ENCODE measurements around the gene SMIM38.

The SMIM38 gene

DNA sequence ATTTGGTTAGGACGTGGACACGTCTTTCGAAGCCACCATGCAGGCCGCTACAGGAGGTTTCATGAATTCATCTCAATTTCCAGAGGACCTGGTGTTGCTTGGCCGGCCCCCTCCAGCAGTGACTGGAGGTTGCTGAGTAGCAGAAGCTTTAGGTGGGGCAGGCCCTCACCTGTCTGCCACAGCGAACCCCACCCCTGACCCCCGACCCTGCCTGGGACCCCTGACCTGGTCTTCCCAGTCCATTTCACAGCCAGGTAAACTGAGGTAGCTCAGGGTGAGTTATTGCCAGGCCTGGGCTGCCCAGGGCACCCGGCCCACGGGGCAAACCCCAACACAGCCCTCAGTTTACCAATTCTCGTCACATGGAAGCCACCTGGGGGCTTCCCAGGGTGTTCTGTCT is 39.1 kb upstream of the SMIM38 start:
- Histone ChIP-seq H3K27me3 (ENCODE audit: insufficient read depth, low read length, poor library complexity) (no peaks in the 10 kb centered on the region), H2AFZ (ENCODE audit: low read depth, low read length) (no peak overlapping the region), H3K9ac (ENCODE audit: low read depth, low read length) (no peak overlapping the region), H3K9me3 (ENCODE audit: insufficient read depth, low read length, severe bottlenecking) (no peaks in the 10 kb centered on the region), H4K20me1 (ENCODE audit: insufficient read depth, low read length) (peaks cover 9% of the 10 kb centered on the region), H3K36me3 (ENCODE audit: insufficient read depth, low read length) (no peaks in the 10 kb centered on the region), H3K4me1 (ENCODE audit: insufficient read depth, low read length) (no peaks in the 10 kb centered on the region), H3K4me3 (ENCODE audit: low read depth in 1 of 2, low read length in 2 of 2) (no peak overlapping the region), H3K4me2 (ENCODE audit: insufficient read depth, low read length) (no peak overlapping the region), H3K79me2 (ENCODE audit: insufficient read depth, low read length) (no peaks in the 10 kb centered on the region), H3K27ac (ENCODE audit: low read length) (no peak overlapping the region)
- no peak for DNase-seq
- ATAC-seq (ENCODE audit: insufficient read depth, low read depth): no peak
- no peak for TF ChIP-seq CTCF (IDR thresholded peaks at IDR 0.05; ENCODE audit: borderline replicate concordance, extremely low read depth, low read length, poor library complexity, severe bottlenecking)
- TF ChIP-seq EZH2 (IDR thresholded peaks at IDR 0.05; ENCODE audit: borderline replicate concordance, low read depth, low read length, severe bottlenecking): no peak

- DNase-seq (no peak), ATAC-seq (ENCODE audit: insufficient read depth, low read depth) (no peak)
- H3K9ac ChIP-seq (ENCODE audit: low read depth, low read length): no peak overlapping the region
- no peak overlapping the region for H2AFZ ChIP-seq (ENCODE audit: low read depth, low read length)
- peaks cover 9% of the 10 kb centered on the region; the same call in 1 of the 2 replicates for H4K20me1 ChIP-seq (ENCODE audit: insufficient read depth, low read length)
- H3K27me3 ChIP-seq (ENCODE audit: insufficient read depth, low read length, poor library complexity): no peaks in the 10 kb centered on the region
- no peaks in the 10 kb centered on the region for H3K9me3 ChIP-seq (ENCODE audit: insufficient read depth, low read length, severe bottlenecking)
- H3K27ac ChIP-seq (ENCODE audit: low read length): no peak overlapping the region
- H3K79me2 ChIP-seq (ENCODE audit: insufficient read depth, low read length): no peaks in the 10 kb centered on the region
- no peak overlapping the region for H3K4me3 ChIP-seq (ENCODE audit: low read depth in 1 of 2, low read length in 2 of 2)
- H3K36me3 ChIP-seq (ENCODE audit: insufficient read depth, low read length): no peaks in the 10 kb centered on the region
- no peak overlapping the region for H3K4me2 ChIP-seq (ENCODE audit: insufficient read depth, low read length)
- no peaks in the 10 kb centered on the region for H3K4me1 ChIP-seq (ENCODE audit: insufficient read depth, low read length)
- TF ChIP-seq CTCF (IDR thresholded peaks at IDR 0.05; ENCODE audit: borderline replicate concordance, extremely low read depth, low read length, poor library complexity, severe bottlenecking): no peak
- no peak for TF ChIP-seq EZH2 (IDR thresholded peaks at IDR 0.05; ENCODE audit: borderline replicate concordance, low read depth, low read length, severe bottlenecking)
Observed at GRCh38 chr11:69119190-69119589, 36.5 kb upstream of the SMIM38 start.

DNA sequence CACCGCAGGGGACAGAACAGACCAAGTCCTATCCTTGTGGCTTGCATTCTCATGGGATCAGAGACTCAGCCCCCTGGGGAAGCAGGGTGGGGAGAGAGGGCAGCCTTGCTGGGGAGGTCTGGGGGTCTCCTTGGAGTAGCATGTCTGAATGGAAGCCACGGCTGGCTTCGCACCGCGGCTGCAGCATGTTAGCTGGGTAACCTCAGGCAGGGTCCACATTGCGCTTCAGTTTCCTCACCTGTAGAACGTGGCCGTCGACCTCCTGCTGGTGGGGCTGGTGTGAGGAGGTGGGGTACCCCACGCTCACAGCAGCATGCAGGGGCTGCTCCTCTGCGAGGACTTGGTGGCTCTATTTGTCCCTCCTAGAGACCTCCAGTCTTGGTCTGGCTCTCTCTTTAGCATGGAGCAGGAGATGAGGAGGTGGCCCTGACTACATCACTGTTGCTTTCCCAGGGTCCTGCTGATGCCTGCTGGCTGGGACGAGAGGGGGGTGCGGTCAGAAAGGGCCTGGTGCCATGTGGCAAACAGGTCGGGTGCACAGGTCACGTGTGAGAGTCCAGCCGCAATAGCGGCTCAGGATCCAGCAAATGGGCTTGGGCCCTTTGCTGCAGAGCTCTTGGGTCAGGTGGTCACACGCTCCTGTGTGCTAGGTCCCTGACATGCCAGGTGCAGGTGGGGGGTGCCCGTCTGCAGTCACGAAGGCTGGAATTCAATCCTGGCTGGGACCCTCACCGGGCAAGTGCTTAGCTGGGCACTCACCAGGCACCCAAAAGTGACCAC is 35.4 kb upstream of the SMIM38 start:
- no peaks in the 10 kb centered on the region for H3K9me3 ChIP-seq (ENCODE audit: insufficient read depth, low read length, severe bottlenecking)
- H3K79me2 ChIP-seq (ENCODE audit: insufficient read depth, low read length): no peaks in the 10 kb centered on the region
- H3K27ac ChIP-seq (ENCODE audit: low read length): no peak overlapping the region
- TF ChIP-seq EZH2 (IDR thresholded peaks at IDR 0.05; ENCODE audit: borderline replicate concordance, low read depth, low read length, severe bottlenecking) (no peak), CTCF (IDR thresholded peaks at IDR 0.05; ENCODE audit: borderline replicate concordance, extremely low read depth, low read length, poor library complexity, severe bottlenecking) (no peak)
- ATAC-seq (ENCODE audit: insufficient read depth, low read depth): no peak
- H3K9ac ChIP-seq (ENCODE audit: low read depth, low read length): no peak overlapping the region
- no peak overlapping the region for H2AFZ ChIP-seq (ENCODE audit: low read depth, low read length)
- H3K27me3 ChIP-seq (ENCODE audit: insufficient read depth, low read length, poor library complexity): no peaks in the 10 kb centered on the region
- H3K4me2 ChIP-seq (ENCODE audit: insufficient read depth, low read length): no peak overlapping the region
- no peak for DNase-seq
- H3K4me3 ChIP-seq (ENCODE audit: low read depth in 1 of 2, low read length in 2 of 2): no peak overlapping the region
- no peaks in the 10 kb centered on the region for H3K4me1 ChIP-seq (ENCODE audit: insufficient read depth, low read length)
- peaks cover 5% of the 10 kb centered on the region; the same call in 1 of the 2 replicates for H4K20me1 ChIP-seq (ENCODE audit: insufficient read depth, low read length)
- H3K36me3 ChIP-seq (ENCODE audit: insufficient read depth, low read length): no peaks in the 10 kb centered on the region

Measured in DND-41 (cell line).